H1 (cell line): ENCODE results near the gene CEP41.

ENCODE experiments used
- CHD2 ChIP-seq: IDR thresholded peaks from 2 replicates; pipeline ENCODE4 v1.6.1; 2012; ENCODE audit warnings: low read length, improper control_type of control experiment
- CTCF ChIP-seq, 3 experiments: IDR thresholded peaks; 1 replicate in 2 of 3; 2 replicates in 1 of 3; pipeline versions ENCODE4 v1.5.1 to v1.6.1; 2011; ENCODE audit warnings: low read length in 3 of 3, mild to moderate bottlenecking in 3 of 3, inconsistent platforms in 2 of 3, low read depth in 1 of 3, moderate library complexity in 1 of 3; ENCODE audit not compliant: insufficient read depth in 1 of 3; ENCODE audit errors: control extremely low read depth in 1 of 3
- E2F6 ChIP-seq: IDR thresholded peaks from 2 replicates; pipeline ENCODE4 v1.6.1; 2012; ENCODE audit warnings: inconsistent platforms
- EP300 ChIP-seq, 2 experiments: IDR thresholded peaks; 1 replicate in 1 of 2; 2 replicates in 1 of 2; pipeline ENCODE4 v1.6.1; 2011 to 2012; ENCODE audit warnings: low read depth in 2 of 2, low read length in 2 of 2, mild to moderate bottlenecking in 2 of 2, borderline replicate concordance in 1 of 2, inconsistent platforms in 1 of 2, moderate library complexity in 1 of 2
- HDAC6 ChIP-seq: IDR thresholded peaks from one replicate; pipeline ENCODE4 v1.7.1; 2012; ENCODE audit warnings: low read depth, mild to moderate bottlenecking, inconsistent platforms, low read length, moderate library complexity
- KDM5A ChIP-seq: fragments of 200-600 bp; IDR thresholded peaks from 2 replicates; pipeline ENCODE4 v1.7.1; 2012; ENCODE audit warnings: mild to moderate bottlenecking, low read length, inconsistent platforms, mixed read lengths
- MAX ChIP-seq: IDR thresholded peaks from 2 replicates; pipeline ENCODE4 v1.6.1; 2012; ENCODE audit warnings: inconsistent platforms
- POLR2A ChIP-seq, 2 experiments: IDR thresholded peaks; 1 replicate in 1 of 2; 2 replicates in 1 of 2; pipeline ENCODE4 v1.6.1; 2011; ENCODE audit warnings: low read depth in 2 of 2, low read length in 2 of 2, mild to moderate bottlenecking in 2 of 2; ENCODE audit errors: control extremely low read depth in 1 of 2
- POLR2AphosphoS5 ChIP-seq: IDR thresholded peaks from 2 replicates; pipeline ENCODE4 v1.6.1; 2011; ENCODE audit warnings: low read depth, low read length
- RFX5 ChIP-seq: IDR thresholded peaks from 2 replicates; pipeline ENCODE4 v1.6.1; 2011; ENCODE audit warnings: low read depth, low read length, improper control_type of control experiment, borderline replicate concordance
- SIRT6 ChIP-seq: IDR thresholded peaks from one replicate; pipeline ENCODE4 v1.7.1; 2012; ENCODE audit warnings: low read length, inconsistent platforms
- SUZ12 ChIP-seq: fragments of 200-600 bp; sonication (generic); IDR thresholded peaks from 2 replicates; pipeline ENCODE4 v1.6.1; 2012; ENCODE audit warnings: mild to moderate bottlenecking, inconsistent platforms, low read length, moderate library complexity, mixed read lengths
- TAF1 ChIP-seq: IDR thresholded peaks from 2 replicates; pipeline ENCODE4 v1.6.1; 2011; ENCODE audit warnings: mild to moderate bottlenecking, low read depth, low read length
- TAF7 ChIP-seq: optimal IDR thresholded peaks from 2 replicates; pipeline ENCODE3; 2011; ENCODE audit warnings: low read depth, mild to moderate bottlenecking, inconsistent platforms, low read length, moderate library complexity, borderline replicate concordance

GRCh38 chr7:130381468-130382312, 59.1 kb downstream of the CEP41 start:
- TF ChIP-seq POLR2A (IDR thresholded peaks at IDR 0.05; ENCODE audit: control extremely low read depth in 1 of 2, low read depth in 2 of 2, low read length in 2 of 2) (no peak), SUZ12 (no peak), TAF1 (no peak), TAF7 (no peak), HDAC6 (no peak), E2F6 (peak; percentile 10; the same call in 1 of the 2 replicates), RFX5 (no peak), EP300 (IDR thresholded peaks at IDR 0.05; ENCODE audit: borderline replicate concordance in 1 of 2, low read depth in 2 of 2, low read length in 2 of 2) (no peak), POLR2AphosphoS5 (no peak), KDM5A (no peak), SIRT6 (no peak), CTCF (IDR thresholded peaks at IDR 0.05; ENCODE audit: control extremely low read depth in 1 of 3, insufficient read depth in 1 of 3, low read depth in 1 of 3, low read length in 3 of 3) (peak; percentile 75 to 80 (median 78)), CHD2 (no peak), MAX (peak; percentile 71)
